ENCODE measurements around the gene VPS4A.

VPS4A gene

DNA sequence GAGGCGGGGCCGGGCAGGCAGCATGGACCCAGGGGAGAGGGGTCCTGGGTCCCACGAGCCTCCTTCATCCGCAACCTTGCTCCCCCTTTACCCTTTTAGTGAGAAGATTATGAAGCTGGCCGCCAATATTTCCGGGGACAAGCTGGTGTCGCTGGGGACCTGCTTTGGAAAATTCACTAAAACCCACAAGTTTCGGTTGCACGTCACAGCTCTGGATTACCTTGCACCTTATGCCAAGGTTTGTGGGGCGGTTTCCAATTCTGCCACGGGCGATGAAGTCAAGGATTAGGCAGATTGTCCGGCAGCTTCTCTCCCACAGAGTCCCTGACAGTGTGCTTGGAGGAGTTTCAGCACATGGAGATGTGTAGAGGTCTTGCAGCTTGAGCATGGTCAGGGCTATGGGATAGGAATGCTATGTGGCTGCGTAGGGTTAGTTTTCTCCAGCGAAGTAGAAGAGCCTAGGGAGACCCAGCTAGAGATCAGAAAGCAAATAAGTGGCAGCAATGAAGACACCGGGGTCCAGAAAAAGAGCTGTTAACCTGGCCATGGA is 29.0 kb downstream of the VPS4A start:
- peaks cover 27% of the 10 kb centered on the region for H3K79me2 ChIP-seq
- H3K4me2 ChIP-seq (ENCODE audit: low read length): peak overlapping the region; percentile 93
- peak overlapping the region; percentile 58 for H3K9ac ChIP-seq
- peak overlapping the region; percentile 88 for H3K4me3 ChIP-seq (ENCODE audit: low read depth, low read length)
- H3K36me3 ChIP-seq (ENCODE audit: control insufficient read depth, insufficient read depth, low read length): no peaks in the 10 kb centered on the region
- H2AFZ ChIP-seq: peak overlapping the region; percentile 99
- H3K27ac ChIP-seq: peak overlapping the region; percentile 91
- TF ChIP-seq, protein P1, sequence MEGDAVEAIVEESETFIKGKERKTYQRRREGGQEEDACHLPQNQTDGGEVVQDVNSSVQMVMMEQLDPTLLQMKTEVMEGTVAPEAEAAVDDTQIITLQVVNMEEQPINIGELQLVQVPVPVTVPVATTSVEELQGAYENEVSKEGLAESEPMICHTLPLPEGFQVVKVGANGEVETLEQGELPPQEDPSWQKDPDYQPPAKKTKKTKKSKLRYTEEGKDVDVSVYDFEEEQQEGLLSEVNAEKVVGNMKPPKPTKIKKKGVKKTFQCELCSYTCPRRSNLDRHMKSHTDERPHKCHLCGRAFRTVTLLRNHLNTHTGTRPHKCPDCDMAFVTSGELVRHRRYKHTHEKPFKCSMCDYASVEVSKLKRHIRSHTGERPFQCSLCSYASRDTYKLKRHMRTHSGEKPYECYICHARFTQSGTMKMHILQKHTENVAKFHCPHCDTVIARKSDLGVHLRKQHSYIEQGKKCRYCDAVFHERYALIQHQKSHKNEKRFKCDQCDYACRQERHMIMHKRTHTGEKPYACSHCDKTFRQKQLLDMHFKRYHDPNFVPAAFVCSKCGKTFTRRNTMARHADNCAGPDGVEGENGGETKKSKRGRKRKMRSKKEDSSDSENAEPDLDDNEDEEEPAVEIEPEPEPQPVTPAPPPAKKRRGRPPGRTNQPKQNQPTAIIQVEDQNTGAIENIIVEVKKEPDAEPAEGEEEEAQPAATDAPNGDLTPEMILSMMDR (IDR thresholded peaks at IDR 0.05): no peak
- no peaks in the 10 kb centered on the region for H3K9me3 ChIP-seq (ENCODE audit: control insufficient read depth, low read length)
- H3K27me3 ChIP-seq (ENCODE audit: control insufficient read depth, insufficient read depth, low read length): no peaks in the 10 kb centered on the region
- peaks cover 14% of the 10 kb centered on the region for H3K4me1 ChIP-seq

DNA sequence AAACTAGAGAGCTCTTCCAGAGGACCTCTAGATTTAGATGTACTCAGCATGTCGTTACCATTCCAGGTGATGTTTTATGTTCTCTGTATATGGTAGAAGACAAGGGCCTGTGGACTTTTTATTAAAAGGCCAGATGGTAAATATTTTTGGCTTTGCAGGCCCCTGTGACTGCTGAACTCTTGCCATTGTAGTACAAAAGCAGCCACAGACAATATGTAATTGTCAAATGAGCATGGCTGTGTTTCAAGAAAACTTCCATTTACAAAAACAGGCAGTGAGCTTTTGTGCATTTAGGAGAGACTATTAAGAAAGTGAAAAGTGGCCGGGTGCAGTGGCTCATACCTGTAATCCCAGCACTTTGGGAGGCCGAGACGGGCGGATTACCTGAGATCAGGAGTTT is 33.0 kb downstream of the VPS4A start:
- Histone ChIP-seq H3K36me3 (ENCODE audit: control insufficient read depth, insufficient read depth, low read length) (no peaks in the 10 kb centered on the region), H3K9me3 (ENCODE audit: control insufficient read depth, low read length) (no peaks in the 10 kb centered on the region), H2AFZ (no peak overlapping the region), H3K27ac (no peak overlapping the region), H3K27me3 (ENCODE audit: control insufficient read depth, insufficient read depth, low read length) (no peaks in the 10 kb centered on the region), H3K9ac (no peak overlapping the region), H3K79me2 (peaks cover 8% of the 10 kb centered on the region), H3K4me2 (ENCODE audit: low read length) (no peak overlapping the region), H3K4me3 (ENCODE audit: low read depth, low read length) (no peak overlapping the region), H3K4me1 (peaks cover 5% of the 10 kb centered on the region)
- TF ChIP-seq, protein P1 (IDR thresholded peaks at IDR 0.05): no peak

DNA sequence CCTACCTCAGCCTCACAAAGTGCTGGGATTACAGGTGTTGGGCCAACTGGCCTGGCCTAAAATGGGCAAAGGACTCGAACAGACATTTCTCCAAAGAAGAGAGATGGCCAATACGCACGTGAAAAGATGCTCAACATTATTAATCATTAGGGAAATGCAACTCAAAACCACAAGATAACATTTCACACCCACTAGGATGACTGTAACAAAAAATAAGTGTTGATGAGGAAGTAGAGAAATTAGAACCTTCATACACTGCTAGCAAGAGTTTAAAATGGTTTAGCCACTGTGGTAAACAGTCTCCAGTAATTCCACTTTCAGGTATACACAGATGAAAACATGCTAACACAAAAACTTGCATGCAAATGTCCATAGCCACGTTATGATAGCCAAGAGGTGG is 34.8 kb downstream of the VPS4A start:
- Histone ChIP-seq H2AFZ (no peak overlapping the region), H3K79me2 (no peaks in the 10 kb centered on the region), H3K4me3 (ENCODE audit: low read depth, low read length) (no peak overlapping the region), H3K27ac (no peak overlapping the region), H3K27me3 (ENCODE audit: control insufficient read depth, insufficient read depth, low read length) (no peaks in the 10 kb centered on the region), H3K36me3 (ENCODE audit: control insufficient read depth, insufficient read depth, low read length) (no peaks in the 10 kb centered on the region), H3K4me2 (ENCODE audit: low read length) (no peak overlapping the region), H3K9ac (no peak overlapping the region), H3K4me1 (no peaks in the 10 kb centered on the region), H3K9me3 (ENCODE audit: control insufficient read depth, low read length) (no peaks in the 10 kb centered on the region)
- TF ChIP-seq, protein P1 (IDR thresholded peaks at IDR 0.05): no peak

DNA sequence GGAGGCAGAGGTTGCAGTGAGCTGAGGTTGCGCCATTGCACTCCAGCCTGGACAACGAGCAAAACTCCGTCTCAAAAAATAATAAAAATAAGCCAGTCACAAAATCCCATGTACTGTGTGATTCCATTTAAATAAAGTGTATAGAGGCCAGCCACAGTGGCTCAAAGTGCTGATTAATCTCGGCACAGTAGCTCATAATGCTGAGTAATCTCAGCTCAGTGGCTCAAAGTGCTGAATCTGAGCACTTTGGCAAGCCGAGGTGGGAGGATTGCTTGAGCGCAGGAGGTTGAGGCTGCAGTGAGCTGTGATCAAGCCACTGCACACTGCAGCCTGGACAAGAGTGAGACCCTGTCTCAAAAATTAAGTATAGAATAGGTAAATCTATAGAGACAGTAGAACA is 35.5 kb downstream of the VPS4A start:
- H3K27me3 ChIP-seq (ENCODE audit: control insufficient read depth, insufficient read depth, low read length): no peaks in the 10 kb centered on the region
- H3K36me3 ChIP-seq (ENCODE audit: control insufficient read depth, insufficient read depth, low read length): no peaks in the 10 kb centered on the region
- no peak overlapping the region for H3K27ac ChIP-seq
- TF ChIP-seq, protein P1 (IDR thresholded peaks at IDR 0.05): no peak
- no peak overlapping the region for H3K4me2 ChIP-seq (ENCODE audit: low read length)
- H3K9me3 ChIP-seq (ENCODE audit: control insufficient read depth, low read length): no peaks in the 10 kb centered on the region
- no peaks in the 10 kb centered on the region for H3K79me2 ChIP-seq
- no peak overlapping the region for H3K9ac ChIP-seq
- no peak overlapping the region for H3K4me3 ChIP-seq (ENCODE audit: low read depth, low read length)
- H2AFZ ChIP-seq: no peak overlapping the region
- no peaks in the 10 kb centered on the region for H3K4me1 ChIP-seq

DNA sequence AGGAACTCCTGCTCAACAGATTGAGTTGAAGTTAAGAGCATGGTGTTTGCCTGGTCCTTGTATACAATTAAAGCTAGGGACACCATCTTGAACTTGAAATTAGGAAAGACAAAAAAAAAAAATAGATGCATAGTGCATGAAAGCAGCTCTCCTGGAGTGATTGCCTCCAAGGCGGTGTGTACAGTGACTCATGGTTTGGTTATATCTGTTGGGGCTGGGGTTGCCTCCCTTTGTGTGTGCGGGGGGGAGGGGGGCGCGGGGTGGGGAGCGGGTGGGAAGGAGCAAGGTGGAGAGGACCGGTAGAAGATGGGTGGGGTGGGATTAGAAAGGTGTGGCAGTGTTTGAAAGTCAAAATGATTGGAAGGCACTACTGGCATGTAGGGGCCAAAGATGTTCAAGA is 37.1 kb downstream of the VPS4A start:
- no peak overlapping the region for H3K4me3 ChIP-seq (ENCODE audit: low read depth, low read length)
- H3K79me2 ChIP-seq: no peaks in the 10 kb centered on the region
- no peaks in the 10 kb centered on the region for H3K36me3 ChIP-seq (ENCODE audit: control insufficient read depth, insufficient read depth, low read length)
- no peaks in the 10 kb centered on the region for H3K4me1 ChIP-seq
- no peaks in the 10 kb centered on the region for H3K27me3 ChIP-seq (ENCODE audit: control insufficient read depth, insufficient read depth, low read length)
- H3K9ac ChIP-seq: no peak overlapping the region
- H3K27ac ChIP-seq: no peak overlapping the region
- H2AFZ ChIP-seq: no peak overlapping the region
- TF ChIP-seq, protein P1 (IDR thresholded peaks at IDR 0.05): no peak
- H3K9me3 ChIP-seq (ENCODE audit: control insufficient read depth, low read length): no peaks in the 10 kb centered on the region
- no peak overlapping the region for H3K4me2 ChIP-seq (ENCODE audit: low read length)
